Measurements from ENCODE around the gene TMEM178A. TPM values are rescaled to one million over a fixed set of nuclear protein-coding genes. Genes with fewer than 3 reads are reported as not detected.

TMEM178A gene
- total and polyA plus RNA-seq, 2 donors (not counting 1 experiment from before 2014, with no cell fraction given): 0.69 to 0.99 TPM

- Histone ChIP-seq H3K79me2 (ENCODE audit: control insufficient read depth, insufficient read depth, low read length) (no peaks in the 10 kb centered on the region), H2AFZ (ENCODE audit: insufficient read depth, low read depth, low read length, poor library complexity, severe bottlenecking) (no peak overlapping the region), H3K27me3 (replicated peaks in 1 of 4; ENCODE audit: control extremely low read depth in 1 of 4, control insufficient read depth in 3 of 4, insufficient read depth in 4 of 4, low read length in 3 of 4) (peaks cover 0 to 2% (median 0%) of the 10 kb centered on the region in 4 experiments), H3K9ac (ENCODE audit: low read length) (no peak overlapping the region), H3K27ac (ENCODE audit: low read length in 2 of 2) (no peak overlapping the region), H3K9me3 (ENCODE audit: control extremely low read depth in 1 of 3, control insufficient read depth in 2 of 3, insufficient read depth in 1 of 3, low read length in 2 of 3) (peaks cover 0 to 5% (median 4%) of the 10 kb centered on the region in 3 donors), H3K4me3 (ENCODE audit: control extremely low read depth in 1 of 5, extremely low read depth in 1 of 5, insufficient read depth in 1 of 5, low read depth in 2 of 5, low read length in 4 of 5) (no peak overlapping the region), H3K36me3 (replicated peaks in 1 of 2; ENCODE audit: control extremely low read depth in 1 of 2, control insufficient read depth in 1 of 2, extremely low read depth in 1 of 2, insufficient read depth in 2 of 2, low read length in 1 of 2) (no peaks in the 10 kb centered on the region), H3K4me1 (ENCODE audit: control insufficient read depth in 2 of 2, insufficient read depth in 2 of 2, low read length in 2 of 2) (no peaks in the 10 kb centered on the region), H3K4me2 (replicated peaks; ENCODE audit: low read depth, low read length, poor library complexity, severe bottlenecking) (no peak overlapping the region), H4K20me1 (ENCODE audit: control insufficient read depth, insufficient read depth, low read length, poor library complexity, severe bottlenecking) (no peaks in the 10 kb centered on the region)
- Mint-ChIP-seq H3K27me3 (peaks cover 24% of the 10 kb centered on the region), H3K9me3 (ENCODE audit: insufficient read depth) (peaks cover 4% of the 10 kb centered on the region), H3K4me3 (no peak overlapping the region), H3K4me1 (no peaks in the 10 kb centered on the region), H3K27ac (no peak overlapping the region)
- CTCF ChIA-PET: no interaction called here
- intact Hi-C loops (cut with micrococcal nuclease): no loop called here
- DNase-seq (no peak), ATAC-seq (ENCODE audit: low read depth) (no peak)
- TF ChIP-seq, protein P1, sequence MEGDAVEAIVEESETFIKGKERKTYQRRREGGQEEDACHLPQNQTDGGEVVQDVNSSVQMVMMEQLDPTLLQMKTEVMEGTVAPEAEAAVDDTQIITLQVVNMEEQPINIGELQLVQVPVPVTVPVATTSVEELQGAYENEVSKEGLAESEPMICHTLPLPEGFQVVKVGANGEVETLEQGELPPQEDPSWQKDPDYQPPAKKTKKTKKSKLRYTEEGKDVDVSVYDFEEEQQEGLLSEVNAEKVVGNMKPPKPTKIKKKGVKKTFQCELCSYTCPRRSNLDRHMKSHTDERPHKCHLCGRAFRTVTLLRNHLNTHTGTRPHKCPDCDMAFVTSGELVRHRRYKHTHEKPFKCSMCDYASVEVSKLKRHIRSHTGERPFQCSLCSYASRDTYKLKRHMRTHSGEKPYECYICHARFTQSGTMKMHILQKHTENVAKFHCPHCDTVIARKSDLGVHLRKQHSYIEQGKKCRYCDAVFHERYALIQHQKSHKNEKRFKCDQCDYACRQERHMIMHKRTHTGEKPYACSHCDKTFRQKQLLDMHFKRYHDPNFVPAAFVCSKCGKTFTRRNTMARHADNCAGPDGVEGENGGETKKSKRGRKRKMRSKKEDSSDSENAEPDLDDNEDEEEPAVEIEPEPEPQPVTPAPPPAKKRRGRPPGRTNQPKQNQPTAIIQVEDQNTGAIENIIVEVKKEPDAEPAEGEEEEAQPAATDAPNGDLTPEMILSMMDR (IDR thresholded peaks at IDR 0.05): no peak
- TF ChIP-seq EZH2 (IDR thresholded peaks at IDR 0.05; ENCODE audit: borderline replicate concordance, insufficient read depth, low read depth, low read length, poor library complexity, severe bottlenecking): no peak
- POLR2A ChIA-PET: no interaction called here
- WGBS (ENCODE audit: insufficient coverage): 95% methylated on average over 3 of the region's 6 CpGs
Measured at GRCh38 chr2:39686456-39686855, 20.7 kb downstream of the TMEM178A start.

- WGBS (ENCODE audit: insufficient coverage): no CpG with 5 or more reads among the region's 2 CpGs
- DNase-seq: no peak
- CTCF ChIA-PET: interaction anchor here (1.3 kb wide), 1 partner anchor 308 kb away, joined by 3 read pairs; no protein-coding TSS in a partner anchor
- no peak overlapping the region for H3K27ac ChIP-seq (ENCODE audit: low read length in 2 of 2)
- no peaks in the 10 kb centered on the region for H3K4me1 Mint-ChIP-seq
- H4K20me1 ChIP-seq (ENCODE audit: control insufficient read depth, insufficient read depth, low read length, poor library complexity, severe bottlenecking): no peaks in the 10 kb centered on the region
- no peaks in the 10 kb centered on the region for H3K4me1 ChIP-seq (ENCODE audit: control insufficient read depth in 2 of 2, insufficient read depth in 2 of 2, low read length in 2 of 2)
- H3K79me2 ChIP-seq (ENCODE audit: control insufficient read depth, insufficient read depth, low read length): no peaks in the 10 kb centered on the region
- H3K9ac ChIP-seq (ENCODE audit: low read length): no peak overlapping the region
- TF ChIP-seq, protein P1 (IDR thresholded peaks at IDR 0.05): no peak
- TF ChIP-seq EZH2 (IDR thresholded peaks at IDR 0.05; ENCODE audit: borderline replicate concordance, insufficient read depth, low read depth, low read length, poor library complexity, severe bottlenecking): no peak
- H3K27ac Mint-ChIP-seq: no peak overlapping the region
- peaks cover 4% of the 10 kb centered on the region for H3K9me3 Mint-ChIP-seq (ENCODE audit: insufficient read depth)
- POLR2A ChIA-PET: no interaction called here
- H3K4me2 ChIP-seq (replicated peaks; ENCODE audit: low read depth, low read length, poor library complexity, severe bottlenecking): no peak overlapping the region
- H3K36me3 ChIP-seq (replicated peaks in 1 of 2; ENCODE audit: control extremely low read depth in 1 of 2, control insufficient read depth in 1 of 2, extremely low read depth in 1 of 2, insufficient read depth in 2 of 2, low read length in 1 of 2): no peaks in the 10 kb centered on the region
- ATAC-seq (ENCODE audit: low read depth): no peak
- peaks cover 24% of the 10 kb centered on the region for H3K27me3 Mint-ChIP-seq
- peaks cover 0 to 5% (median 4%) of the 10 kb centered on the region in 3 donors for H3K9me3 ChIP-seq (ENCODE audit: control extremely low read depth in 1 of 3, control insufficient read depth in 2 of 3, insufficient read depth in 1 of 3, low read length in 2 of 3)
- no peak overlapping the region for H2AFZ ChIP-seq (ENCODE audit: insufficient read depth, low read depth, low read length, poor library complexity, severe bottlenecking)
- intact Hi-C loops (cut with micrococcal nuclease): no loop called here
- H3K4me3 Mint-ChIP-seq: no peak overlapping the region
- H3K27me3 ChIP-seq (replicated peaks in 1 of 4; ENCODE audit: control extremely low read depth in 1 of 4, control insufficient read depth in 3 of 4, insufficient read depth in 4 of 4, low read length in 3 of 4): peaks cover 0 to 2% (median 0%) of the 10 kb centered on the region in 4 experiments
- H3K4me3 ChIP-seq (ENCODE audit: control extremely low read depth in 1 of 5, extremely low read depth in 1 of 5, insufficient read depth in 1 of 5, low read depth in 2 of 5, low read length in 4 of 5): no peak overlapping the region
Measured at GRCh38 chr2:39688181-39688580, 22.5 kb downstream of the TMEM178A start.

All from B cell (primary cell).